Medulla oblongata (tissue), 1 donor: ENCODE measurements around the gene CYTL1.
"Not testable (repeated sequence)": the region's sequence is repeated elsewhere in the genome, so short reads cannot be mapped to it uniquely, and the experiment has no call there.

Experiments
- DNase-seq: peaks from one replicate; pipeline ENCODE4 v3.0.0-alpha.2; 2015; ENCODE audit errors: extremely low spot score

Gene CYTL1, protein sequence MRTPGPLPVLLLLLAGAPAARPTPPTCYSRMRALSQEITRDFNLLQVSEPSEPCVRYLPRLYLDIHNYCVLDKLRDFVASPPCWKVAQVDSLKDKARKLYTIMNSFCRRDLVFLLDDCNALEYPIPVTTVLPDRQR

DNA sequence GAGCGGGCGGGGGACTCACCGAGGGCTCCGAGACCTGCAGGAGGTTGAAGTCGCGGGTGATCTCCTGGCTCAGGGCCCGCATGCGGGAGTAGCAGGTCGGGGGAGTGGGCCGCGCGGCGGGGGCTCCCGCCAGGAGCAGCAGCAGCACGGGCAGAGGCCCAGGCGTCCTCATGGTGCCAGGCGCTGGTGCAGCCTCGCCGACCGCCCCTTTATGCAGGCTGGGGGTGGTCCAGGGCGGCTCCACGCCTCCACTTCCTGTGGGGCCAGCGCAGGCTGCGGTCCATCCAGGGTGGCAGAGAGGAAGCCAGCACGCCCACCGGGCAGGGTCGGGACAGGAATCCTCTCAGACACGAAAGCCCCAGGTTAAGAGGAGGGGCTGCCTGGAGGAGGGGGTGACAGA is at the start of gene CYTL1:
Gene CYTL1 (minus strand): TSS at position 185 of the 400 bp plus-strand sequence. CDS start 13 bp downstream, at position 172.
- no peak for DNase-seq

DNA sequence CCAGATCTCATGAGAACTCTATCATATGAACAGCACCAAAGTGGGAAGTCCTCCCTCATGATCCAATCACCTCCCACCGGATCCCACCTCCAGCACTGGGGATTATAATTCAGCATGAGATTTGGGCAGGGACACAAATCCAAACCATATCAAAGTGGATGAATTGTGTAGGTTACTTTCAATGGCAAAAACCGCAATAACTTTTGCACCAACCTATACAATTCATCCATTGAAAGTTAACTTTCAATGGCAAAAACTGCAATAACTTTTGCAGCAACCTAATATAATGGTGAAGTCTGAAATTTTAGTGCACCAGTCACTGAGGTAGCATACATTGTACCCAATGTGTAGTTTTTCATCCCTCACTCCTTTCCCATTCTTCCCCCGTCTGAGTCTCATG is 48.6 kb upstream of the CYTL1 start:
- no peak for DNase-seq

DNA sequence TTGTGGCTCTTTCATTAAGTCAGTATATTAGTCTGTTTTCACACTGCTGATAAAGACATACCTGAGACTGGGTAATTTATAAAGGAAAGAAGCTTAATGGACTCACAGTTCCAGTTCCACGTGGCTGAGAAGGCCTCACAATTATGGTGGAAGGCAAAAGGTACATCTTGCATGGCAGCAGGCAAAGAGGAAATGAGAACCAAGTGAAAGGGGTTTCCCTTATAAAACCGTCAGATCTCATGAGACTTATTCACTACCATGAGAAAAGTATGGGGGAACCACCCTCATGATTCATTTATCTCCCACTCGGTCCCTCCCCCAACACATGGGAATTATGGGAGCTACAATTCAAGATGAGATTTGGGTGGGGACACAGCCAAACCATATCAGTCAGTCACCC is 47.7 kb upstream of the CYTL1 start:
- not testable (repeated sequence) for DNase-seq

DNA sequence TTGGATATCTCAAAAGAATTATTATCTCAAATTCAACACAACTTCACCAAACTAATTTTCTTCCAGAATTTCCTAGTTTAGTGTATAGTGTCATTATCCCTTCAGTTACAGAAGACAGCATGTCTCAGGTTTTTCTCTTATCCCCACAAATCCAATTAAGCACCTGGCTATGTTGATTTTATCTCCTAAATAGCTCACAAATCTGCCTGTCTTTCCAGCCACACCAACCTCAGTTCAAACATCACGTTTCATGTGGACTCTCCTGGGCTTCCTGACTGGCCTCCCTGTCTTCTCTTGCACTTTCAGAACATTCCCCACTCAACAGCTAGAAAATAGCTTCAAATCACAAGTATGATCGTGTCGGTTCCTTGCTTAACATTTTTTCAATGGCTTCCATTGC is 46.8 kb upstream of the CYTL1 start:
- DNase-seq, result no peak

DNA sequence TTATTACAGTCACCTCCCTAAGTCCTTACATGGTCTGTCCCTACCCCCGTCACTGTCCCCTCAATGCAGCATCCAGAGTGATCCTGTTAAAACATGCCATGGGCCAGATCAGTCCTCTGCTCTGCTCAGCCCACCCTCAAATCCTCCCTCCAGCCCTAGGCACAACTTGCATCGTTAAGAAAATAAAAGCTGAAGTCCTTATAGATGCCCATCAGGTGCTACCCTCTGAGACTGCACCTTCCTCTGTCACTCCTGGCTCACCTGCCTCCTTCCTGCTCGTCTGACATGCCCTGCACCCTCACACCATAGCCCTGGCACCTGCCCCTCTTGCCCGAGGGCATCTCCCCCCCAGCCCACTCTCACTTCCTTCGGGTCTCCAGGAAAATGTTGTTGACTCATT is 36.2 kb upstream of the CYTL1 start:
- DNase-seq, result no peak

DNA sequence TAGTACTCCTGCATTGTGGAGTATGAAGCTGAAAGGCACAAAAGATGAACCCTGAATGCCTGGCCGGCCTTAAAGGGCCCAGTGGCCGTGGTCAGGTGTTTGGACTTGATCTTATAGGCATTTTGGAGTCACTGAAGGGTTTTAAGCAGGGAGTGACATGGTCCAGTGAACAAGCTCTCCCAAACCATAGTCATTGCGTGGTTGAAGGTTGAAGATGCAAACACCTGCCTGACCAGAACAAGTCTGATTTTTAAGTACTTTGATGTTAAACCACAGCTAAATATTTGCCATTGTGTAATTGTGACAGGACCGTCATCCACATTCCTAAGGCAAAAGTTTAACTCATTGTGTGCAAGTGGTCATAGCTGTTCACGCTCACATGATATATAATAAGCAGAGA is 35.3 kb upstream of the CYTL1 start:
- no peak for DNase-seq

DNA sequence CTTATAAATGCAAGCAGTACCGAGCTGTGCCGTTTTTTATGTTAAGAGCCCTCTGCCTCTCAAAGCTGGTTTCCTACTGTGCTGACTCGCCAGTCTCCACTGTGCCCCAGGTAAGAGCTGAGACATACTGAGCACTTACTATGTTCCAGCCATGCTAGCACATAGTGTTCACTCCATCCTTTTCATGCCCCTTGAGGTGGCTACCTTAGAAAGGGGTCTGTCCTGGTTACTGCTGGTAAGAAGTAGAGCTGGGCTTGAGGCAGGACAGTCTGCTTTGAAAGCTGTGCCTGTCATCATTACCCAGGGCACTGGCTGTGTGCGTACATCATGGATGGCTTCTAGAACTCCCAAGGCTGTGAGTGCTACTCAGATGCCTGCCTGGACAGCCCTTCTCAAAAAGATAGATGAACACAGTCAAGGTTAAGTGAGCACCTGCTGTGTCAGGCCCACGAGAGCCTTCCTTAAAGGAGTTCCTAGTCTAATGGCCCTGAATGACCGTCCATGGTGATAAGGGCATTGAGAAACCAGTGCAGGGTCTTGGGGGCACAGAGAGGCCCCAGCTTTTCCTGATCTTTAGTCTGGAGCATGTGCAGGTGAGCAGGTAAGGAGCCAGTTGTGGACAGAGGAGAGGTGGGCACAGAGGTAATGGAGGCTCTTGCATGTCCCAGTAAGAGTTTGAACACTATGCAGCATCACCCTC is 33.6 kb upstream of the CYTL1 start:
- DNase-seq, result no peak

DNA sequence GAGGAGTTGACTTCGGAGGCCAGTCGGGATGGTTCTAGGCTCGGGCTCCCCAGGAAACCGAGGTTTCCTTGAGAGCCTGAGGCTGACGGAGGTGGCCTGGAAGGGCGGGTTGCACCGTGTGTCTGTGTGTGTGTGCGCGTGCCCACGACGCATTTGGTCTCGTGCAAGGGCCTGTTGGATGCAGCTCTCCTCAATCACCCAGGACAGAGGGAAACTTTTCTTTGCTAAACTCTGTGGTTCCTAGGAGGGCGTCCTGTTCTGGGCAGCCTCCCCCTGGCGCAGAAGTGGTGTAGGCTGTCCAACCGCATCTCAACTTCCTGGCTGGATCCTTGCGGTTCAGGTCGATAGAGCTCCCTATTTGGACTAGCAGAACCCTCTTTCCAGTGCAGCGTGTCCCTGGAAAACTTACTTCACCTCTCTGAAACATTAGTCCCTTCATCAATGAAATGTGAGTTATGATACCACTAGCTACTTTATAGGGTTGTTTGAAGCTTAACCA is 33.0 kb upstream of the CYTL1 start:
- no peak for DNase-seq

DNA sequence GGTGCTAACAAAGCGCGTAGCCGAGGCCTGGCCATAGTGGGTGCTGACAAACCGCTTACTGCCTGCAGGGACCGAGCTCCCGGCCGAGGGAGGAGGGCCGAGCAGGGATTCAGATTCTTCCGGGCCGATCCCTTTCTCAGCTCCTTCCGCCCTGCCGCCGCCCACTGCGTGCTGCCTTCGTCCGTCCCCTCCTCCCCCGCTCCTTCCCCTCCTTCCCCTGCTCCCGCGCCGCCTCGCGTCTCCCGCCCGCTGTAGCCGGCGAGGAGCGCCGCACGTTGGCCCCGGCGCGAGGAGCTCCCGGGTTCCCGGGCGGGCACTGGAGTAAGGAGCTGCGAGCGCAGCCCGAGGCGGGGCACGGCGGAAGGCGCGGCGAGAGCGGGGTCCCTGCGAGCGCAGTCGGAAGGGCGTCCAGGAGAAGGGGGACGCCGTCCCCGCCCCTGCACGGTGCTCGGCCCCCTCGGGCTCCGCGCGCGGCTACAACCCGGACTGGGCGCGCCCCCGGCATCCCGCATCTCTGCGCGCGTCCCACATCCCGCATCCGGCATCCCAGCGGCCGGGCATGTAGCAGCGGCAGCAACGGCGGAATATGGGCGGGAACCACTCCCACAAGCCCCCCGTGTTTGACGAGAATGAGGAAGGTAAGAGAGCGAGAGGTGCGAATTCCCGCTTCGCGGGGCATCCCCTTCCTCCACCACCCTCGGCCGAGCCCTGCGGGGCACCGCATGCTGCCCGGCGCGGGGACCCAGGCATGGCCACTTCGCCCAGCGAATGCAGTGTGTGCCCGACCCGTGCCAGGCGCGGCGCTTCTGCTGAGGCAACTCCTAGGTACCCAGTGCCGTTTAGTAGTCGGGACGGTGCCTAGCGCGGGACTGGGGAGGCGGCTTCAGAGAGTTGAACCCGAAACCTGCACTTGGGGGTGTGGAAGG is 32.3 kb upstream of the CYTL1 start, which contains the start of gene STK32B:
Gene STK32B (plus strand): TSS at position 203 of the 926 bp plus-strand sequence.
- peak; percentile 31 for DNase-seq

DNA sequence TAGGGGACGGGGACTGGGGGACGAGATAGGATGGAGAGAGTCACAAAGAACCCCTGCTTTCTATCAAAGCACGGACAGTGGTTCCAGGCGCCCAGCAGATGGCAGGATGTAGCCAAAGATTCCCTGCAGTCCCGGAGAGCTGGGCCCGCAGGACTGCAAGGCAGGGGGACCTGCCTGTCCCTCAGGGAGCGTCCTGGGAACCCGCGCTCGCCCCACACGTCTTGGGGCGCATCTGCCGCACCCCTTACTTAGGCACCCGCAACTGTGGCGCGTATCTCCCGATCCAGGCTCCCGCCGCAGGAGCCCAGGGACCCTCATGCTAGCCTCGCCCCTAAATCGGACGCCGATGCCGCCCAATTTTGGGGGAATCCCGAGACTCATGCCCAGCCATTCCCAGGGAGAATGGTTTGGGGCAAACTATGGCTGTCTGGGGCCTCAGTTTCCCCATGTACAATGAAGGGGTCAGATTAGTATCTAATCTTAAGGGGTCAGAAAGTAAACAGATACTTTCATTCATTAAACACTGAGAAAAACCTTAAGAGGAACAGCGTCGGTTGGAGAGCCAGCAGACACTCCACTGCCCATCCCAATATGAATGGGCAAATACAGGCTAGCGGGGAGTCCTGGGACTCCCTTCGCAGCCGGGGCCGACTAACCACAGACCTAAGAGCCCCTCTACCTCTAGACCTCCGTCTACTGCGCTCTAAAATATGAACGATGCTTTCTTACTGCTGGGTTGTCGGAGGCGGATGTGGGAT is 31.4 kb upstream of the CYTL1 start:
- DNase-seq, result peak; percentile 85

DNA sequence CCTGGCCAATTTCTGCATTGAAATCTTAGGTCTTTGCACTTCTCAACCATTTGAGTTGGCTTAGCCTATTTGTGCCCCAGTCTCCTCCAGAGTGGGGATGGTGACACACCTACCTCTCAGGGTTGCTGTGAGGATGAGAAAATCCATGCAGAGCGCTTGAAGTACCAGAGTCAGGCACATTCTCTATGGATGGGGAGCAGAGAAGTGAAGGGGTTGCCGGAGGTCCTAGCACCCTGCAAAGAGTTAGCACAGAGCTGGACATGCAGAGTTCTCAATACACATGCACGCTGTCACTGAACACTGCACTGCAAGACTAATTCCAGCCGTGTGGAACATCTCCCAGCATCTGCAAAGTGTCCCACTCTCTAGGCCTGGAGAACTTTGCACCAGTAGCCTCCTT is 29.5 kb upstream of the CYTL1 start:
- DNase-seq, result no peak

DNA sequence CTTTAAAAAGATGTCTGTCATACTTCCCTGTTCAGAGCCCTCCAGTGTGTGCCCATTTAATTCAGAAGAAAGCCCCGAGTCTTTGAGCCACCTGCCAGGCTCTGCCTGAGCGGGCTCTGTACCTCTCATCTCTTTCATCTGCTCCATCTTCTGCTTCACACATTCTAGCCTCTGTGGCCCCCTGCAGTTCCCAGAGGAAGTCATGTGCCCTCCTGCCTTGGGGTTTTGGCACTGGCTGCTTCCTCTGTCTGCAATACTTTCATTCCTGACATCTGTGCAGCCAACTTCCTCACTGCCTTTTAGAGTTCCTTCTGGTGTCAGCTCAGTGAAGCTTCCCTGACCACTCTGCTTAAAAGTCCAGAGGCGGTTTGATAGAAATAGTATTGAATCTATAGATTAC is 25.8 kb upstream of the CYTL1 start:
- DNase-seq, result peak; percentile 77

DNA sequence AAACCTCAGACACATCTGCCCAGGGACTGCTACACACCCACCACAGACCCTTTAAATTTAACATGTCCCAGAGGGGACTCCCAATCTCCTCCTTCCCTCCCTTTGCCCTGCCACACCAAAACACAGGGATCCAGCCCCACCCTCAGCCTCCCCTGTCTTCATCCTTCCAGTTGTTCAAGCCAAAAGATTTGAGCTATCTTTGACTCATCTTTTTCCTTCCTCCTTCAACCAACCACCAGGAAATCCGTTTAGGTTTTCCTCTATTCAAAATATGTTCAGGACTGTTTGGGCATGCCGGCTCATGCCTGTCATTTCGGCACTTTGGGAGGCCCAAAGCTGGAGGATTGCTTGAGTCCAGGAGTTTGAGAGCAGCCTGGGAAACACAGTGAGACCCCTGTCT is 25.1 kb upstream of the CYTL1 start:
- no peak for DNase-seq

DNA sequence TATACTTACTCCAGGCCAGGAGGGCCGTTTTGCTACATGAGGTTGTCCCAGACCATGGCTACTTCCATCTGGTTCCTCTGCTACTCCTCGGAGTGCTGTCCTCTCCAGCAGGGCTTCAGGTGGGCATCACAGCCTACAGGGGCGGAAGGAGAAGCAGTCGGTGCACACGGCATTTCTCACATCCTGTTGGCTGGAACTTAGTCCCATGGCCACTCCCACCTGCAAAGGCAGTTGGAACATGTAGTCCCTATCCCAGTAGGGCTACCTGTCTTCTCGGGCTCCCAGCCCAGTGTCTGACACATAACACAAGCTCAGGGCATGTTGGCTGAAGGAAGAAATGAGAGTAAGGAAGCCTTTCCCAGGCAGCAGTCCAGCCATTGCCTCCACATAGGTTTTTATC is 24.3 kb upstream of the CYTL1 start:
- no peak for DNase-seq

DNA sequence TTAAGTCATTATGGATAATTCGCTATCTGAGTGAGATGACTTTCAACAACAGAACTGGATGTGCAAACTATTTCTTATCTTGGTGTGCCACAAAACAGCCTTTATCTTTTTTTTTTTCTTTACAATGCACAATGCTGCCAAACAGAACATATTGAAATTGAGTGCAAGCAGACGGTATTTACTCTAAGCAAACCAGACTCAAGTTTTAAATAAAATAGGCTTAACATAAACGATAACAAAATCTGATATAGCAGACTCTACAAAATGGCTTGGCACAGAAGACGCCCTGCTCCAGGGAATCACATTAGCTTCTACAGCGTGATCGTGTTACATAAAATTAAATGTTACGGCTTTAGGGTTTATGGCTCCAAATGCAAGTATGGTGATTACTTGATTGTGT is 22.4 kb upstream of the CYTL1 start:
- DNase-seq, result no peak

DNA sequence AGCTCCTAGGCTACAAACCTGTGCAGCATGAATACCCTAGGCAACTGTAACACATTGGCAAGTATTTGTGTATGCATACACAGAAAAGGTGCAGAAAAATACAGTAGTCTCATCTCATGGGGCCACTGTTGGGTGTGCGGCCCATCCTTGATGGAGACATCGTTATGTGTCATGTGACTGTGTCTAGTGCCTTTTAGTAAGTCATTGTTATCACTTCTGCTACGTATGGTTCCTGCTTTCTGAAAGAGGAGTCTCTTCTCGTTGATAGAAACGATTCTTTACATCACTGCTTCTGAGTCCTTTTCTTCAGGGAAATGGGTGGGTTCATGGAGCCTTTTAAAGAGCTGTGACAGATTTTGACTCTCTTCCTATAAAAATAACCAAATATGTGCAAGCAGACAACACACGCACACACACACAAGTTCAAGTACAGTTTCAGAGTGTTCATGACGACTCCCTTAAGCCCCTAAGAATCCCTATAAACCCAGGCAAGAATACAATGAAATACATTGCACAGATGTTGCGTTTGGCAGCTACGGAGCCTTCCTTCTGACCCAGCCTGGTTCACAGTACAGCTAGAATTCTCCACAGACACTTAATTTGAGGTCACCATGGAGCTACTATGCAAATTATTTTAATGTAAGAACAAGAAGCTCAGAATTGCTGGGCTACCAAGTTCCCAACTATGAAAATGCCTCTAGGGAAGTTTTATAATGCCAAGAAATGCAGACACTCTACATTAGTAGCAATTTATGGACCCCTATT is 21.8 kb upstream of the CYTL1 start:
- DNase-seq, result no peak

DNA sequence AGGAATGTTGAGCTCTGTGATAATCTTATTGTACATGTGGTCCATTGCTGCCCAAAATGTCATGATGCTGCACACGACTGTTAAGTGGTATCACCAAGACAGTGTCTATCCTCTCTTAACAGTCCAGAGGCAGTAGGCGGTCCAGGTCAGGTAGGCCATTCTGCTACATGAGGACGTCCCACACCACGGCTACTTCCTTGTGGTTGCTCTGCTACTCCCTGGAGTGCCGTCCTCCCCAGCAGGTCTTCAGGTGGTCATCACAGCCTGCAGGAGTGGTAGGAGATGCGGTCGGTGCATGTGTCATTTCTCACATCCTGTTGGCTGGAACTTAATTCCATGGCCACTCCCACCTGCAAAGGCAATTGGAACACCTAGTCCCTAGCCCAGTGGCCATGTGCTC is 20.5 kb upstream of the CYTL1 start:
- DNase-seq, result no peak

DNA sequence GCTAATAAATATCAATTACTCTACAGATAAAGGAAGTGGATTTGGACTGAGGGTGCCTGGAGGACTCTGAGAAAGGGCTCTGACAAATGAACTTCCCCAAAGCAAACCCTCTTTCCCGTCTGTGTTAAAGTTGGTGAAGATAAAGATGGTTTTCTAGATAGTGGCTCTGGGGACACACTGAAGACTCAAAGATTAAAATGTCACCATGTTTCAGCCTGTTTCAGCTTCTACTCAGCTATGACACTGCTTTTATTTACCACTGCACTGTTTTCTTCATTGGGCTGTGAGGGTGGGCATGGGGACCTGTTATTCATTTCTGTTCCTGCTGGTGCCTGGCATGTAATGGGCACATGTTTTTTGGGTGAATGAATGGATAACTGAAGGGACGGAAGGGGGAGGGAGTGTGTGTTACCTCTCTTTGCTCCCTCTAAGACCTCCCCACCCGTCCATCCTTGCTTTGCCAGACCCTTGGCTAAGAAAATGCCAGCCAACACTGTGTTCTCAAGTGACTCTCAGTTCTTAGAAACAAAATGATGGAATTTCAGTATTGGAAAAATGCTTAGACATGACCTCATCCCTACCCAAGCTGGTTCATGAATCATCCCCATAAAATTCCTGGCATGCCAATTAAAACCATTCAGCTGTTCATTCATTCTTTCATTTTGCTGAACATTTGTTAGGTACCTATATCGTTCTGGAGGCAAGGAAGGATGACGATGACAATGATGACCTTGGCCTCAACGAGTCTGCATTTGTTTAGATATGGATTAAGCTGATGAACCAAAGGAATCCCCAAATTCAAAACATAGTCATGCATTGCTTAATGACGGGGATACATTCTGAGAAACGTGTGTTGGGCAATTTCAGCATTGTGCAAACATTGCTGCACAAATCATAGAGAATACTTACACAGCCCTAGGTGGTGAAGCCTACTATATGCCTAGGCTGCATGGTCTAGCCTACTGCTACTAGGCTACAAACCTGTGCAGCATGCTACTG is 18.6 kb upstream of the CYTL1 start:
- no peak for DNase-seq

DNA sequence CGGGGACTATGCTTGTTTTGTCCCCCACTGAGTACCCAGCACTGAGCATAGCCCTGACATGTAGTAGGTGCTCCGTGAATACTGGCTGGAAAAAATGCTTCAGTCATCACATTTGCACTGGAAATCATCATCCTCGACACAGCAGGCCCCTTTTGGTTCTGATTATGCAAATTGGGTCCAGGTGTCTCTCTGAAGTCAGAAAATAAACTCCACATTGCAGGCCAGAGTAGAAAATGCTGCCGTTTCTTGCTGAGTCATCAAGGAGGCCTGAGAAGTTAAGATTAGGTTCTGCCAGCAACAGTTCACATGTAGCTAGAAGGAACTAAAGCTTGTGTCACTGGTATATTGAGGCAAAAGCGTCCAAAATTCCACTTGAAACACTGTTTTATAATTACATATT is 17.0 kb upstream of the CYTL1 start:
- DNase-seq, result no peak

DNA sequence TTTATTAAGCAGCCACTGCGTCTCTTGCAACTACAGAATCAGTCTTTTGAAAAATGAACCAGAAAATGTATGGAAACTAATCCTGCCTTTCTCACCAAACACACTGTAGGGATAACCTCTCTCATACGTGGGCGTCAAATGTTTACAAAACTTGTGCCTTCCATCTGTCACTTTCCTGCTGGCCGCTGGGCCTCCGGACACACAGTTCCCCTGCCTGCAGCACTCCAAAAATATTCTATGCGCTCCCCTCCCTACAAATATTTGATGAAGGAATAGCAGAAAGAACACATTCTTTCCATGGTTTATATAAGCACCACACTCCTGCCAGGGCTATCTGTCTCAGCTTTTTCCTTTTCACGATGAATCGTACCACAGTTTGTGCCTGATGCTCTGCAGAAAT is 14.9 kb upstream of the CYTL1 start:
- DNase-seq, result no peak
